ENCODE measurements around the gene REG1B.

DNA sequence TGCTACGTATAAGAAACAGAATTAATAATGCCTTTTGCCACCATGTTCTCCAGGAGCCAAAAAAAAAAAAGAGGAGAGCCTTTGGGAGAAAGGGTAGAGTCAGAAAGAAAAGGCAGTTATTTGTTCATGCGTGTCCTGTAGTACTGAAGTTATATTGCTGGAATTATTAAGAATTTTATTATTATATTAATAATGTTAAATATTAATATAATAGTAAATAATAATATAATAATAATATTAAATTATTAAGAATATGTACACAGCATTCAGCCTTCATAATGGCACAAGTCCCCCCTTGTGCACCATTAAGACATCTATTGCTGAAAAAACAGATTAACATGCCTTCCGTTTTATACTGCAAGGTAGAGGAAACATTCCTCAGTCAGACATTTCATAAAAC is 40.6 kb upstream of the REG1B start:
- TF ChIP-seq, protein P1, sequence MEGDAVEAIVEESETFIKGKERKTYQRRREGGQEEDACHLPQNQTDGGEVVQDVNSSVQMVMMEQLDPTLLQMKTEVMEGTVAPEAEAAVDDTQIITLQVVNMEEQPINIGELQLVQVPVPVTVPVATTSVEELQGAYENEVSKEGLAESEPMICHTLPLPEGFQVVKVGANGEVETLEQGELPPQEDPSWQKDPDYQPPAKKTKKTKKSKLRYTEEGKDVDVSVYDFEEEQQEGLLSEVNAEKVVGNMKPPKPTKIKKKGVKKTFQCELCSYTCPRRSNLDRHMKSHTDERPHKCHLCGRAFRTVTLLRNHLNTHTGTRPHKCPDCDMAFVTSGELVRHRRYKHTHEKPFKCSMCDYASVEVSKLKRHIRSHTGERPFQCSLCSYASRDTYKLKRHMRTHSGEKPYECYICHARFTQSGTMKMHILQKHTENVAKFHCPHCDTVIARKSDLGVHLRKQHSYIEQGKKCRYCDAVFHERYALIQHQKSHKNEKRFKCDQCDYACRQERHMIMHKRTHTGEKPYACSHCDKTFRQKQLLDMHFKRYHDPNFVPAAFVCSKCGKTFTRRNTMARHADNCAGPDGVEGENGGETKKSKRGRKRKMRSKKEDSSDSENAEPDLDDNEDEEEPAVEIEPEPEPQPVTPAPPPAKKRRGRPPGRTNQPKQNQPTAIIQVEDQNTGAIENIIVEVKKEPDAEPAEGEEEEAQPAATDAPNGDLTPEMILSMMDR (IDR thresholded peaks at IDR 0.05; ENCODE audit: insufficient read depth, low read length, poor library complexity, severe bottlenecking), result no peak
- no peak for TF ChIP-seq EZH2phosphoT487 (conservative IDR thresholded peaks at IDR 0.05; ENCODE audit: low read length)
